CD4-positive, CD25-positive, alpha-beta regulatory T cell (primary cell): ENCODE data around the gene POLR1A. TPM values are rescaled to one million over a fixed set of nuclear protein-coding genes. Genes with fewer than 3 reads are reported as not detected.

Experiments
- ATAC-seq, 2 donors: fragments of 150-1000 bp; cut with Tn5 transposase; one replicate each; pipeline ENCODE4 v1.10.0; 2021; ENCODE audit warnings: low read depth in 2 of 2, moderate number of reproducible peaks in 2 of 2, moderate library complexity in 1 of 2
- DNase-seq, 3 donors: peaks; one replicate each; pipeline versions ENCODE4 v3.0.0 to v3.0.0-alpha.2; 2012 to 2022; ENCODE audit warnings: mixed read lengths in 1 of 3
- H3K27ac ChIP-seq: one replicate; pipeline ENCODE4 v1.7.0; 2013; ENCODE audit warnings: mild to moderate bottlenecking, low read length; ENCODE audit not compliant: insufficient read depth, poor library complexity, severe bottlenecking
- H3K27me3 ChIP-seq: one replicate; pipeline ENCODE4 v1.7.0; 2013; ENCODE audit warnings: low read length; ENCODE audit not compliant: control insufficient read depth, insufficient read depth
- H3K36me3 ChIP-seq: one replicate; pipeline ENCODE4 v1.7.0; 2013; ENCODE audit warnings: mild to moderate bottlenecking, low read length, moderate library complexity; ENCODE audit not compliant: control insufficient read depth, insufficient read depth
- H3K4me1 ChIP-seq: 2 replicates; pipeline ENCODE4 v1.7.0; 2013; ENCODE audit warnings: mild to moderate bottlenecking, low read length; ENCODE audit not compliant: insufficient read depth, control insufficient read depth, poor library complexity, severe bottlenecking
- H3K4me3 ChIP-seq: one replicate; pipeline ENCODE4 v1.7.0; 2013; ENCODE audit warnings: low read depth, mild to moderate bottlenecking, low read length, moderate library complexity
- H3K9me3 ChIP-seq, 2 experiments: 1 replicate in 1 of 2; 2 replicates in 1 of 2; pipeline ENCODE4 v1.7.0; 2013; ENCODE audit warnings: low read length in 2 of 2, mild to moderate bottlenecking in 1 of 2, moderate library complexity in 1 of 2; ENCODE audit not compliant: control insufficient read depth in 2 of 2
- H3K27ac Mint-ChIP-seq, 3 donors: one replicate each; pipeline ENCODE4 v1.8.0; 2020 to 2022; ENCODE audit warnings: mild to moderate bottlenecking in 3 of 3, mixed read lengths in 3 of 3, moderate library complexity in 2 of 3
- H3K27me3 Mint-ChIP-seq: one replicate; pipeline ENCODE4 v1.8.0; 2022; ENCODE audit warnings: mild to moderate bottlenecking, mixed read lengths
- H3K36me3 Mint-ChIP-seq: one replicate; pipeline ENCODE4 v1.8.0; 2020; ENCODE audit warnings: mixed read lengths
- H3K4me1 Mint-ChIP-seq, 4 donors: one replicate each; pipeline ENCODE4 v1.8.0; 2020 to 2022; ENCODE audit warnings: mixed read lengths in 4 of 4, mild to moderate bottlenecking in 1 of 4
- H3K4me3 Mint-ChIP-seq, 4 donors: one replicate each; pipeline ENCODE4 v1.8.0; 2020 to 2022; ENCODE audit warnings: mild to moderate bottlenecking in 4 of 4, mixed read lengths in 4 of 4, moderate library complexity in 3 of 4
- H3K9me3 Mint-ChIP-seq, 7 donors: one replicate each; pipeline ENCODE4 v1.8.0; 2020 to 2022; ENCODE audit warnings: mixed read lengths in 7 of 7, mild to moderate bottlenecking in 3 of 7, moderate library complexity in 2 of 7
- polyA plus RNA-seq, 4 donors: library from polyadenylated mRNA; unstranded; fragments of 300-500 nt; fragmentation: Illumina TruSeq; gene quantifications; one replicate each; pipeline ENCODE4 v1.2.3, GENCODE V29; 2021
- total RNA-seq: library from RNA; stranded (reverse); gene quantifications from one replicate; pipeline ENCODE4 v1.2.3, GENCODE V29; 2022

POLR1A gene
- total and polyA plus RNA-seq, 5 donors from 2014 or later = 1.3 to 23.9 (median 2.5) TPM

DNA sequence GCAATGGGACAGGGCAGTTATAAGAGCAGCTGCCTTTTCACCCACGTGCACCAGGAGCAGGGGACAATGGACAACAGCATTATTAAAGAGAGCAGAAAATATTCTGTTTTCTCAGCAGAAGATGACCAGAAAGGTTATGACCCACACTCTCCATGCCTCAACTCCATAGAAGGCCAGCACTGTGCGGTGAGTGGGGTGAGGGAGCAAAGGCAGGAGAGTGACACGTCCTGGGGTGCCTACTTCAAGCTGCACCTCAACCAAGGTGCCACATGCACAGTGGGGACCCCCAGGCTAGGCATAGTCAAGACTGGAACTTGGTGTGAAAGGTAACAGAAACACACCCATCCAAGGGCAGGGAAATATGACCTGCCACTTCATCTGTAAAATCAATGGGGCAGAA is 50.4 kb downstream of the POLR1A start:
- Mint-ChIP-seq H3K4me1 (peaks cover 0 to 10% (median 3%) of the 10 kb centered on the region in 4 donors), H3K27me3 (no peaks in the 10 kb centered on the region), H3K36me3 (peaks cover 34% of the 10 kb centered on the region), H3K4me3 (no peak overlapping the region), H3K9me3 (no peaks in the 10 kb centered on the region), H3K27ac (no peak overlapping the region)
- Histone ChIP-seq H3K4me1 (no peaks in the 10 kb centered on the region), H3K4me3 (no peak overlapping the region), H3K36me3 (peaks cover 38% of the 10 kb centered on the region), H3K27me3 (no peaks in the 10 kb centered on the region), H3K27ac (no peak overlapping the region), H3K9me3 (no peaks in the 10 kb centered on the region)
- no peak for DNase-seq
- no peak for ATAC-seq

DNA sequence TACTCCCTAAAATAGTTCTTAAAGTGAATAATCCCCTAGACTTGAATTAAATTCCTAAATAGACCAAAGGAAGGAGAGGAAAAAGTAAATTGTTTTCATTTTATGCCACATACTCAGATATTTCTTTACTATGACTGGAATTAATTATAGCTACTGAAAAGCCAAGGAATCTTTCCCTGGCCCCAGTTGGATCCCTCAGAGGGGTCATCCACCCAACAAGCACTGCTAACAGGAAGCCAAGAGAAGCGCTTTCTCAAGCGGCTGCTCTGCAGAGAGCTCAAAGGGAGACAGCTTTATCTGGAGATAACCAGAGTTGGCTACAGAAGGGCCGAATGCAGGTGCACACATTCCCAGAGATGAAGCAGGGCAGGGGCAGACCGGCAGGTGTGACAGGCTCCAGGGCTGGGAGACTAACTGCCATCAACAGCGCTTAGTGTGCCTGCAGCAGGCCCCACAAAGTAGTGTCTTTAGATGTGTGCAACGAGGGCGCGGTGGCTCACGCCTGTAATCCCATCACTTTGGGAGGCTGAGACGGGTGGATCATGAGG is 51.1 kb downstream of the POLR1A start:
- H3K9me3 ChIP-seq = no peaks in the 10 kb centered on the region
- Mint-ChIP-seq H3K4me3 (no peak overlapping the region), H3K9me3 (no peaks in the 10 kb centered on the region), H3K27me3 (no peaks in the 10 kb centered on the region), H3K4me1 (peaks cover 0 to 10% (median 3%) of the 10 kb centered on the region in 4 donors), H3K36me3 (peaks cover 36% of the 10 kb centered on the region), H3K27ac (peak overlapping the region in 1 of 3 donors; percentile 31)
- H3K4me1 ChIP-seq = no peaks in the 10 kb centered on the region
- H3K4me3 ChIP-seq = no peak overlapping the region
- H3K27ac ChIP-seq = no peak overlapping the region
- ATAC-seq = no peak
- H3K27me3 ChIP-seq = no peaks in the 10 kb centered on the region
- no peak for DNase-seq
- H3K36me3 ChIP-seq = peaks cover 40% of the 10 kb centered on the region

- Mint-ChIP-seq H3K4me1 (peaks cover 0 to 10% (median 3%) of the 10 kb centered on the region in 4 donors), H3K27me3 (no peaks in the 10 kb centered on the region), H3K4me3 (no peak overlapping the region), H3K36me3 (peaks cover 39% of the 10 kb centered on the region), H3K9me3 (no peaks in the 10 kb centered on the region), H3K27ac (no peak overlapping the region)
- no peaks in the 10 kb centered on the region for H3K9me3 ChIP-seq
- no peak overlapping the region for H3K4me3 ChIP-seq
- peaks cover 53% of the 10 kb centered on the region for H3K36me3 ChIP-seq
- no peak for DNase-seq
- H3K4me1 ChIP-seq = no peaks in the 10 kb centered on the region
- no peak overlapping the region for H3K27ac ChIP-seq
- no peaks in the 10 kb centered on the region for H3K27me3 ChIP-seq
- ATAC-seq = no peak
Observed at GRCh38 chr2:86053166-86053565, 52.5 kb downstream of the POLR1A start.

DNA sequence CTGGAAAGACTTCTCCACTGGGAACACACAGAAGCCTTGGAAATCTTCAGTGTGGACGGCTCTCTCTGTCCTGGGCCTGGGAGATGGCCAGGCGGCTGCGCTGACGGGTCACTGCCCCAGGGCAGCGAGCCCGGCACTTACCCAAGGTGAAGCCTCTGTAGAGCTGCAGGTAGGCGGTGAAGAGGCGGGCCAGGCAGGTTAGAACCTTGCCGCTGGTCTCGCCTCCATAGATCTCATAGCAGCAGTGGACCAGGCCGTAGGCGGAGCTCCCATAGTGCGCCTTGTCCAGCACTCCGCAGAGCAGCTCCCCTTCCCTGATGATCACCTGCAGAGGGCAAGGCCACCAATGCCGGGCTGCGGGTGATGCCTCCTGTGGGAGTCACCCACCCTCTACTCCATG is 53.0 kb downstream of the POLR1A start:
- Histone ChIP-seq H3K36me3 (peaks cover 56% of the 10 kb centered on the region), H3K27ac (no peak overlapping the region), H3K9me3 (no peaks in the 10 kb centered on the region), H3K4me3 (no peak overlapping the region), H3K27me3 (no peaks in the 10 kb centered on the region), H3K4me1 (no peaks in the 10 kb centered on the region)
- peaks cover 39% of the 10 kb centered on the region for H3K36me3 Mint-ChIP-seq
- H3K27me3 Mint-ChIP-seq = no peaks in the 10 kb centered on the region
- H3K4me3 Mint-ChIP-seq = no peak overlapping the region
- no peaks in the 10 kb centered on the region for H3K9me3 Mint-ChIP-seq
- peaks cover 0 to 10% (median 3%) of the 10 kb centered on the region in 4 donors for H3K4me1 Mint-ChIP-seq
- H3K27ac Mint-ChIP-seq = peak overlapping the region in 1 of 3 donors; percentile 55
- DNase-seq (no peak), ATAC-seq (no peak)

DNA sequence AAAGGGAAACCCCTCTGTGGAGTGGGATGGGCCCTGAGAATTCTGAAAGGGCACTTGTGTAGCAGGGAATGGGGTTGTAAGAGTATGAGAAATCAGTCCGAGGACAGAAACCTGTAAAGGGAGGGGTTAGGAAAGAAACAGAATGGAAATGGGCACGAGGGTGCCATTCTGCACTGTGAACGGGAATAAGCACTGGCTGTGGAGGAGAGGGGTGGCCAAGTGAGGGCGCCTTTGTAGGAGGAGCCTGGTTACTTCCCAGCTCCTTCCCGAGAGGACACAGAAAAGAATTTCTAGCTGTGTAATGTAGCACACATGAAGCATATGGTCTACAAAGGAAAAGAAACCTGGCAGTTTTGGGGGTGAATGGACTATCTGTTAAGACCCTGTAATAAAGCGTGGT is 53.4 kb downstream of the POLR1A start:
- H3K9me3 ChIP-seq = no peaks in the 10 kb centered on the region
- no peaks in the 10 kb centered on the region for H3K27me3 ChIP-seq
- H3K27ac ChIP-seq = no peak overlapping the region
- Mint-ChIP-seq H3K4me1 (peaks cover 0 to 7% (median 2%) of the 10 kb centered on the region in 4 donors), H3K36me3 (peaks cover 40% of the 10 kb centered on the region), H3K9me3 (no peaks in the 10 kb centered on the region), H3K27me3 (no peaks in the 10 kb centered on the region), H3K27ac (no peak overlapping the region), H3K4me3 (no peak overlapping the region)
- peaks cover 60% of the 10 kb centered on the region for H3K36me3 ChIP-seq
- H3K4me1 ChIP-seq = no peaks in the 10 kb centered on the region
- H3K4me3 ChIP-seq = no peak overlapping the region
- DNase-seq (no peak), ATAC-seq (no peak)

- H3K4me1 Mint-ChIP-seq = no peaks in the 10 kb centered on the region
- H3K36me3 Mint-ChIP-seq = peaks cover 49% of the 10 kb centered on the region
- H3K27ac Mint-ChIP-seq = peak overlapping the region in 2 of 3 donors; percentile 68 to 70
- no peaks in the 10 kb centered on the region for H3K27me3 ChIP-seq
- no peak overlapping the region for H3K4me3 ChIP-seq
- H3K4me1 ChIP-seq = no peaks in the 10 kb centered on the region
- H3K36me3 ChIP-seq = peaks cover 69% of the 10 kb centered on the region
- H3K9me3 Mint-ChIP-seq = no peaks in the 10 kb centered on the region
- H3K9me3 ChIP-seq = no peaks in the 10 kb centered on the region
- DNase-seq (no peak), ATAC-seq (no peak)
- no peaks in the 10 kb centered on the region for H3K27me3 Mint-ChIP-seq
- H3K27ac ChIP-seq = no peak overlapping the region
- H3K4me3 Mint-ChIP-seq = no peak overlapping the region
Observed at GRCh38 chr2:86050301-86050700, 55.4 kb downstream of the POLR1A start.

DNA sequence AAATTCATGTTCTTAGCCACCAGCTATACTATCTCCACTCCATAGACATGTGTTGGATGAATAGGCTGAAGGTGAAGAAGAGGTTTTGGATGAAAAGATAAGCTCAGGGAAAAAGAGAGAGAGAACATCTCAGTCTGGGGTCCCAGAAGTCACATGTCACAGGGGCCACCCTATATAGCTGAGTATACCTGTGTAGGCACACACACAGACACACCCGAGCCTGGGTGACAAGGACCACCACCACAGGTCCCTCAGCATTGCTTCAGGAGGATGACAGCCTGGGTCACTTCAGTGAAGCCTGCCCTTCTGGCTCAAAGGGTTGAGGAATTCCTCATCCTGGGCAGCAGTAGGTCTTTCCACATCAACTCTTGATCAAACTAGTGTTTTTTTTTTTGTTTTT is 56.2 kb downstream of the POLR1A start:
- no peaks in the 10 kb centered on the region for H3K9me3 Mint-ChIP-seq
- no peak overlapping the region for H3K27ac Mint-ChIP-seq
- H3K4me3 Mint-ChIP-seq = no peak overlapping the region
- no peaks in the 10 kb centered on the region for H3K4me1 Mint-ChIP-seq
- H3K36me3 Mint-ChIP-seq = peaks cover 55% of the 10 kb centered on the region
- DNase-seq (no peak), ATAC-seq (no peak)
- no peaks in the 10 kb centered on the region for H3K27me3 Mint-ChIP-seq
- no peaks in the 10 kb centered on the region for H3K27me3 ChIP-seq
- H3K36me3 ChIP-seq = peaks cover 69% of the 10 kb centered on the region
- no peak overlapping the region for H3K27ac ChIP-seq
- H3K4me1 ChIP-seq = no peaks in the 10 kb centered on the region
- H3K4me3 ChIP-seq = no peak overlapping the region
- H3K9me3 ChIP-seq = no peaks in the 10 kb centered on the region

- Histone ChIP-seq H3K27me3 (no peaks in the 10 kb centered on the region), H3K9me3 (no peaks in the 10 kb centered on the region), H3K4me1 (no peaks in the 10 kb centered on the region), H3K4me3 (no peak overlapping the region), H3K27ac (no peak overlapping the region), H3K36me3 (peaks cover 70% of the 10 kb centered on the region)
- no peak for ATAC-seq
- peaks cover 54% of the 10 kb centered on the region for H3K36me3 Mint-ChIP-seq
- DNase-seq = no peak
- peak overlapping the region in 1 of 3 donors; percentile 55 for H3K27ac Mint-ChIP-seq
- no peaks in the 10 kb centered on the region for H3K27me3 Mint-ChIP-seq
- H3K4me3 Mint-ChIP-seq = no peak overlapping the region
- H3K9me3 Mint-ChIP-seq = no peaks in the 10 kb centered on the region
- H3K4me1 Mint-ChIP-seq = no peaks in the 10 kb centered on the region
Observed at GRCh38 chr2:86048888-86049287, 56.8 kb downstream of the POLR1A start.
